K562 (cell line): ENCODE results near the gene TIA1. TPM values are rescaled to one million over a fixed set of nuclear protein-coding genes. Genes with fewer than 3 reads are reported as not detected.
A peak's percentile ranks its signal among the peaks of the same experiment; 100 is the strongest.

Source experiments
- ATAC-seq: fragments of 200-7000 bp; cut with Tn5 transposase; 3 replicates; pipeline ENCODE4 v1.9.1; 2020; ENCODE audit warnings: moderate library complexity
- BruUV-seq: library from RNA; stranded (reverse); fragments of 400-500 nt; replicated peaks from 2 replicates; lab custom pipeline; 2021; lab: Mats Ljungman, UMichigan
- CTCF ChIA-PET: fragments of 300-600 bp; formaldehyde crosslinking; extraction: SDS; loops from one replicate; lab custom pipeline; 2021; ENCODE audit warnings: low intra/inter-chr PET ratio; lab: Yijun Ruan, JAX
- POLR2A ChIA-PET: fragments of 300-600, 350-650 bp; sonication (Branson Sonifier 250); formaldehyde crosslinking; extraction: SDS; loops from one replicate; lab custom pipeline; 2021; ENCODE audit warnings: antibody characterized with exemption, inconsistent platforms; lab: Yijun Ruan, JAX
- DNase-seq, 4 experiments: peaks; one replicate each; pipeline versions ENCODE4 v3.0.0 to v3.0.0-alpha.2; 2011 to 2018; ENCODE audit warnings: low spot score in 3 of 4, mixed read lengths in 3 of 4; ENCODE audit errors: extremely low read depth in 1 of 4
- FAIRE-seq: peaks from 2 replicates; lab custom pipeline; 2011; peaks lifted over from hg19 to GRCh38; lab: Jason Lieb, UNC
- H2AFZ ChIP-seq: 2 replicates; pipeline ENCODE4 v1.6.0; 2011; ENCODE audit warnings: low read depth, low read length, control low read depth, inconsistent platforms
- H3K27ac ChIP-seq: fragments of 200-600 bp; 3 replicates; pipeline ENCODE4 v1.8.0; 2011; ENCODE audit warnings: low read depth, mild to moderate bottlenecking, control low read depth, inconsistent platforms, low read length, moderate library complexity, mixed read lengths; ENCODE audit errors: extremely low read depth
- H3K27me3 ChIP-seq, 2 experiments: fragments of 300-600 bp in 1 of 2; 2 replicates in 1 of 2; 3 replicates in 1 of 2; pipeline versions ENCODE4 v1.6.0 to v1.8.0; 2011; ENCODE audit warnings: inconsistent platforms in 2 of 2, low read length in 2 of 2, mild to moderate bottlenecking in 1 of 2, mixed read lengths in 1 of 2, moderate library complexity in 1 of 2; ENCODE audit not compliant: control insufficient read depth in 2 of 2, insufficient read depth in 2 of 2
- H3K36me3 ChIP-seq: fragments of 300-600 bp; 3 replicates; pipeline ENCODE4 v1.8.0; 2011; ENCODE audit warnings: mild to moderate bottlenecking, low read length, inconsistent platforms; ENCODE audit not compliant: control insufficient read depth, insufficient read depth
- H3K4me1 ChIP-seq, 2 experiments: fragments of 200-600 bp in 1 of 2; replicated peaks in 1 of 2; 2 replicates in 1 of 2; 3 replicates in 1 of 2; pipeline versions ENCODE4 v1.5.1 to v1.8.0; 2011; ENCODE audit warnings: inconsistent platforms in 2 of 2, low read length in 2 of 2, mild to moderate bottlenecking in 1 of 2, mixed read lengths in 1 of 2, moderate library complexity in 1 of 2; ENCODE audit not compliant: control insufficient read depth in 2 of 2, insufficient read depth in 2 of 2
- H3K4me2 ChIP-seq: 2 replicates; pipeline ENCODE4 v1.6.1; 2011; ENCODE audit warnings: low read length, control low read depth, inconsistent platforms, mixed read lengths; ENCODE audit not compliant: insufficient read depth
- H3K4me3 ChIP-seq: fragments of 200-600 bp; sonication (generic), shearing (Covaris generic); 2 replicates; pipeline ENCODE4 v1.5.1; 2016; ENCODE audit warnings: control low read depth, inconsistent platforms
- H3K79me2 ChIP-seq: fragments of 200-600 bp; 3 replicates; pipeline ENCODE4 v1.8.0; 2011; ENCODE audit warnings: low read length, inconsistent platforms; ENCODE audit not compliant: control insufficient read depth, insufficient read depth
- H3K9ac ChIP-seq, 2 experiments: 2 replicates each; pipeline versions ENCODE4 v1.6.0 to v1.6.1; 2011; ENCODE audit warnings: low read depth in 2 of 2, low read length in 2 of 2, control low read depth in 1 of 2, inconsistent platforms in 1 of 2, mild to moderate bottlenecking in 1 of 2, mixed read lengths in 1 of 2; ENCODE audit not compliant: insufficient read depth in 1 of 2
- H3K9me1 ChIP-seq: one replicate; pipeline ENCODE4 v1.6.0; 2011; ENCODE audit warnings: inconsistent platforms, mild to moderate bottlenecking, low read length, moderate library complexity; ENCODE audit not compliant: control insufficient read depth, insufficient read depth
- H3K9me3 ChIP-seq: replicated peaks from 2 replicates; pipeline ENCODE4 v1.5.1; 2011; ENCODE audit warnings: low read depth, low read length, inconsistent platforms; ENCODE audit not compliant: control insufficient read depth, insufficient read depth
- H4K20me1 ChIP-seq: replicated peaks from 2 replicates; pipeline ENCODE4 v1.6.1; 2011; ENCODE audit warnings: low read length, inconsistent platforms, mixed read lengths; ENCODE audit not compliant: control insufficient read depth, insufficient read depth
- CC2D1A ChIP-seq: fragments of 450-650 bp; IDR thresholded peaks from 2 replicates; pipeline ENCODE4 v1.6.1; 2017; ENCODE audit warnings: mild to moderate bottlenecking
- CGGBP1 ChIP-seq: fragments of 250-450 bp; sonication (Bioruptor Pico); IDR thresholded peaks from 2 replicates; pipeline ENCODE4 v1.9.0; 2021; ENCODE audit warnings: mild to moderate bottlenecking
- HNRNPK ChIP-seq: fragments of 200-400 bp; formaldehyde crosslinking; IDR thresholded peaks from one replicate; pipeline ENCODE4 v1.6.1; 2018; ENCODE audit warnings: mild to moderate bottlenecking, low read depth, low read length; ENCODE audit not compliant: poor library complexity, severe bottlenecking
- MAFK ChIP-seq: IDR thresholded peaks from 2 replicates; pipeline ENCODE4 v1.6.1; 2011; ENCODE audit warnings: low read length, improper control_type of control experiment
- MEIS2 ChIP-seq: fragments of 450-650 bp; IDR thresholded peaks from 2 replicates; pipeline ENCODE4 v1.6.1; 2014; ENCODE audit warnings: mild to moderate bottlenecking; ENCODE audit not compliant: partially characterized antibody
- MYBL2 ChIP-seq, 2 experiments: fragments of 450-650 bp in 1 of 2; sonication (generic) in 1 of 2; formaldehyde crosslinking in 1 of 2; IDR thresholded peaks; 2 replicates each; pipeline versions ENCODE4 v1.6.1 to v1.8.1; 2017 to 2022; ENCODE audit warnings: borderline replicate concordance in 1 of 2, inconsistent platforms in 1 of 2, low read depth in 1 of 2, mild to moderate bottlenecking in 1 of 2, missing genetic modification reagents in 1 of 2, moderate library complexity in 1 of 2
- NFIC ChIP-seq: fragments of 450-650 bp; IDR thresholded peaks from 2 replicates; pipeline ENCODE4 v1.6.1; 2017; ENCODE audit warnings: mild to moderate bottlenecking, inconsistent platforms
- PYGO2 ChIP-seq: fragments of 450-650 bp; IDR thresholded peaks from 2 replicates; pipeline ENCODE4 v1.6.1; 2016; ENCODE audit warnings: mild to moderate bottlenecking, missing genetic modification characterization, moderate library complexity, missing compliant biosample characterization
- TCF7 ChIP-seq: sonication (generic); IDR thresholded peaks from 2 replicates; pipeline ENCODE4 v1.6.1; 2016; ENCODE audit warnings: antibody characterized with exemption, borderline replicate concordance
- ZBTB7A ChIP-seq: IDR thresholded peaks from 2 replicates; pipeline ENCODE4 v1.6.1; 2011; ENCODE audit warnings: low read depth, mild to moderate bottlenecking, low read length, moderate library complexity, borderline replicate concordance; ENCODE audit not compliant: control insufficient read depth
- ZNF197 ChIP-seq: fragments of 200-800 bp; sonication (Bioruptor generic); IDR thresholded peaks from 2 replicates; pipeline ENCODE4 v1.6.1; 2016; ENCODE audit warnings: low read depth, missing genetic modification characterization, missing compliant biosample characterization
- ZNF507 ChIP-seq: conservative IDR thresholded peaks from 2 replicates; pipeline ENCODE4 v1.6.1; 2017; ENCODE audit warnings: missing genetic modification characterization, missing compliant biosample characterization
- ZNF77 ChIP-seq: fragments of 250-450 bp; sonication (Bioruptor Pico); IDR thresholded peaks from 2 replicates; pipeline ENCODE4 v1.5.0; 2020
- WGBS: fragments of 100-300 bp; shearing (Covaris generic); methylation state at CpG from one replicate; pipeline ENCODE4 v1.1.6; 2016; ENCODE audit warnings: low coverage, mixed read lengths; ENCODE audit not compliant: insufficient coverage; ENCODE audit errors: missing lambda C conversion rate; 5-methylcytosine and 5-hydroxymethylcytosine counted together
- in situ Hi-C: fragments of 300-500 bp; cut with MboI; formaldehyde crosslinking; loops from 4 replicates; pipeline ENCODE4 v1.15.0; 2018; ENCODE audit warnings: inconsistent platforms, mixed read lengths
- intact Hi-C: fragments of 100-400 bp; cut with micrococcal nuclease; formaldehyde crosslinking; loops from 2 replicates; pipeline ENCODE4 v1.14.2; 2022
- polyA plus RNA-seq, 8 experiments: library from polyadenylated mRNA; depleted of rRNA in 4 of 8; stranded (reverse) in 5 of 8; unstranded in 3 of 8; fragments of >200 nt; fragmentation: Nextera tagmentation in 2 of 8; fragmentation: Illumina TruSeq in 1 of 8; extraction: Ambion mirVana in 2 of 8; extraction: Trizol in 1 of 8; gene quantifications; 2 replicates each; pipeline versions ENCODE4 v1.2.1 to v1.2.3, GENCODE V29; 2011 to 2014; ENCODE audit warnings: inconsistent platforms in 1 of 8, missing spikeins in 1 of 8
- total RNA-seq, 7 experiments: library from RNA; depleted of rRNA in 6 of 7; stranded (reverse); fragments of >200 nt in 6 of 7; fragmentation: Illumina TruSeq in 2 of 7; extraction: Trizol in 2 of 7; gene quantifications; 2 replicates each; pipeline versions ENCODE4 v1.2.1 to v1.2.3, GENCODE V29; 2011 to 2021; ENCODE audit warnings: low replicate concordance in 1 of 7

Gene TIA1
- total and polyA plus RNA-seq, 9 of the 15 experiments (the other 6 are each of a cell fraction or from before 2014, with no cell fraction given) = 25.3 to 129 (median 79.6) TPM

DNA sequence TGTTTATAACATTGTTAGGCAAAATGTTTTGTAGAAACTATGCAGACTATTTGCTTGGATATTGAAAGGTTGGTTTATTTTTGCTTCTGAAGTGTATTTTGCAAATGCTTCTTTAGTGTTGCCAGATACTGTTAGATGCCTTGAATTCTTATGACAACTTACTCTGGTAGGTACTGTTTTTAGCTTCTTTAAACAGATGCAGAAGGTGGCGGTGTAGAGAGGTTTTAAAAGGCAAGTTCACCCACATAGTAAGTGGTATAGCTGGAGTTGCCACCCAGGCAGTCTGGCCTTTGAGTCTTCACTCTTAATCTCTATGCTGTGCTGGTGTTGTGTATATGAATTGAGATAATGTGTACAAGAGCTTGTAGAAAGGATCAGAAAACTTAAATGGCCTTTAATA, 13.1 kb upstream of the TIA1 start:
- H3K9me1 ChIP-seq = no peaks in the 10 kb centered on the region
- no peak overlapping the region for H3K9ac ChIP-seq
- H3K27me3 ChIP-seq = no peaks in the 10 kb centered on the region
- H3K4me3 ChIP-seq = no peak overlapping the region
- FAIRE-seq (no peak), ATAC-seq (no peak), DNase-seq (no peak)
- no peak for TF ChIP-seq CGGBP1 (CRISPR knock-in tag)
- no peak for TF ChIP-seq ZNF507
- no peak for TF ChIP-seq CC2D1A
- TF ChIP-seq MAFK = no peak
- no peak for TF ChIP-seq ZNF197 (CRISPR knock-in tag)
- TF ChIP-seq NFIC = no peak
- no peak for TF ChIP-seq MYBL2 (IDR thresholded peaks at IDR 0.05; ENCODE audit: low read depth)
- no peak for TF ChIP-seq MYBL2 (CRISPR knock-in tag; IDR thresholded peaks at IDR 0.05; ENCODE audit: borderline replicate concordance)
- TF ChIP-seq HNRNPK = no peak
- no peak for TF ChIP-seq MEIS2
- no peak for TF ChIP-seq PYGO2
- TF ChIP-seq ZBTB7A = no peak
- no peak for TF ChIP-seq ZNF77 (CRISPR knock-in tag)
- no peak for TF ChIP-seq TCF7
- 87% methylated on average over 1 of the region's 1 CpG for WGBS
- POLR2A ChIA-PET = interaction anchor here (0.6 to 1.4 kb wide), 3 partner anchors 20 to 350 kb away, joined by 3 to 5 read pairs (median 3); partner anchors contain the start of gene SNRPG
- intact Hi-C loops = no loop called here
- H3K4me1 ChIP-seq = peaks cover 11 to 14% of the 10 kb centered on the region in 2 experiments; a peak in 4 of 5 replicates
- no peaks in the 10 kb centered on the region for H3K9me3 ChIP-seq
- peaks cover 11% of the 10 kb centered on the region for H3K79me2 ChIP-seq
- no peak overlapping the region for H3K27ac ChIP-seq
- CTCF ChIA-PET = no interaction called here
- H3K36me3 ChIP-seq = peaks cover 32% of the 10 kb centered on the region; the same call in 2 of the 3 replicates
- H3K4me2 ChIP-seq = no peak overlapping the region
- H2AFZ ChIP-seq = no peak overlapping the region
- BruUV-seq = TSS peak; percentile 23
- H4K20me1 ChIP-seq = no peaks in the 10 kb centered on the region
- in situ Hi-C loops = no loop called here
